ENCODE results near the gene KIF3C. TPM values are rescaled to one million over a fixed set of nuclear protein-coding genes. Genes with fewer than 3 reads are reported as not detected.

The KIF3C gene
- total and polyA plus RNA-seq, 2 of the 8 experiments (the other 6 are each of a cell fraction or from before 2014, with no cell fraction given) = 13.4 to 58.1 TPM

- TF ChIP-seq, protein P1, sequence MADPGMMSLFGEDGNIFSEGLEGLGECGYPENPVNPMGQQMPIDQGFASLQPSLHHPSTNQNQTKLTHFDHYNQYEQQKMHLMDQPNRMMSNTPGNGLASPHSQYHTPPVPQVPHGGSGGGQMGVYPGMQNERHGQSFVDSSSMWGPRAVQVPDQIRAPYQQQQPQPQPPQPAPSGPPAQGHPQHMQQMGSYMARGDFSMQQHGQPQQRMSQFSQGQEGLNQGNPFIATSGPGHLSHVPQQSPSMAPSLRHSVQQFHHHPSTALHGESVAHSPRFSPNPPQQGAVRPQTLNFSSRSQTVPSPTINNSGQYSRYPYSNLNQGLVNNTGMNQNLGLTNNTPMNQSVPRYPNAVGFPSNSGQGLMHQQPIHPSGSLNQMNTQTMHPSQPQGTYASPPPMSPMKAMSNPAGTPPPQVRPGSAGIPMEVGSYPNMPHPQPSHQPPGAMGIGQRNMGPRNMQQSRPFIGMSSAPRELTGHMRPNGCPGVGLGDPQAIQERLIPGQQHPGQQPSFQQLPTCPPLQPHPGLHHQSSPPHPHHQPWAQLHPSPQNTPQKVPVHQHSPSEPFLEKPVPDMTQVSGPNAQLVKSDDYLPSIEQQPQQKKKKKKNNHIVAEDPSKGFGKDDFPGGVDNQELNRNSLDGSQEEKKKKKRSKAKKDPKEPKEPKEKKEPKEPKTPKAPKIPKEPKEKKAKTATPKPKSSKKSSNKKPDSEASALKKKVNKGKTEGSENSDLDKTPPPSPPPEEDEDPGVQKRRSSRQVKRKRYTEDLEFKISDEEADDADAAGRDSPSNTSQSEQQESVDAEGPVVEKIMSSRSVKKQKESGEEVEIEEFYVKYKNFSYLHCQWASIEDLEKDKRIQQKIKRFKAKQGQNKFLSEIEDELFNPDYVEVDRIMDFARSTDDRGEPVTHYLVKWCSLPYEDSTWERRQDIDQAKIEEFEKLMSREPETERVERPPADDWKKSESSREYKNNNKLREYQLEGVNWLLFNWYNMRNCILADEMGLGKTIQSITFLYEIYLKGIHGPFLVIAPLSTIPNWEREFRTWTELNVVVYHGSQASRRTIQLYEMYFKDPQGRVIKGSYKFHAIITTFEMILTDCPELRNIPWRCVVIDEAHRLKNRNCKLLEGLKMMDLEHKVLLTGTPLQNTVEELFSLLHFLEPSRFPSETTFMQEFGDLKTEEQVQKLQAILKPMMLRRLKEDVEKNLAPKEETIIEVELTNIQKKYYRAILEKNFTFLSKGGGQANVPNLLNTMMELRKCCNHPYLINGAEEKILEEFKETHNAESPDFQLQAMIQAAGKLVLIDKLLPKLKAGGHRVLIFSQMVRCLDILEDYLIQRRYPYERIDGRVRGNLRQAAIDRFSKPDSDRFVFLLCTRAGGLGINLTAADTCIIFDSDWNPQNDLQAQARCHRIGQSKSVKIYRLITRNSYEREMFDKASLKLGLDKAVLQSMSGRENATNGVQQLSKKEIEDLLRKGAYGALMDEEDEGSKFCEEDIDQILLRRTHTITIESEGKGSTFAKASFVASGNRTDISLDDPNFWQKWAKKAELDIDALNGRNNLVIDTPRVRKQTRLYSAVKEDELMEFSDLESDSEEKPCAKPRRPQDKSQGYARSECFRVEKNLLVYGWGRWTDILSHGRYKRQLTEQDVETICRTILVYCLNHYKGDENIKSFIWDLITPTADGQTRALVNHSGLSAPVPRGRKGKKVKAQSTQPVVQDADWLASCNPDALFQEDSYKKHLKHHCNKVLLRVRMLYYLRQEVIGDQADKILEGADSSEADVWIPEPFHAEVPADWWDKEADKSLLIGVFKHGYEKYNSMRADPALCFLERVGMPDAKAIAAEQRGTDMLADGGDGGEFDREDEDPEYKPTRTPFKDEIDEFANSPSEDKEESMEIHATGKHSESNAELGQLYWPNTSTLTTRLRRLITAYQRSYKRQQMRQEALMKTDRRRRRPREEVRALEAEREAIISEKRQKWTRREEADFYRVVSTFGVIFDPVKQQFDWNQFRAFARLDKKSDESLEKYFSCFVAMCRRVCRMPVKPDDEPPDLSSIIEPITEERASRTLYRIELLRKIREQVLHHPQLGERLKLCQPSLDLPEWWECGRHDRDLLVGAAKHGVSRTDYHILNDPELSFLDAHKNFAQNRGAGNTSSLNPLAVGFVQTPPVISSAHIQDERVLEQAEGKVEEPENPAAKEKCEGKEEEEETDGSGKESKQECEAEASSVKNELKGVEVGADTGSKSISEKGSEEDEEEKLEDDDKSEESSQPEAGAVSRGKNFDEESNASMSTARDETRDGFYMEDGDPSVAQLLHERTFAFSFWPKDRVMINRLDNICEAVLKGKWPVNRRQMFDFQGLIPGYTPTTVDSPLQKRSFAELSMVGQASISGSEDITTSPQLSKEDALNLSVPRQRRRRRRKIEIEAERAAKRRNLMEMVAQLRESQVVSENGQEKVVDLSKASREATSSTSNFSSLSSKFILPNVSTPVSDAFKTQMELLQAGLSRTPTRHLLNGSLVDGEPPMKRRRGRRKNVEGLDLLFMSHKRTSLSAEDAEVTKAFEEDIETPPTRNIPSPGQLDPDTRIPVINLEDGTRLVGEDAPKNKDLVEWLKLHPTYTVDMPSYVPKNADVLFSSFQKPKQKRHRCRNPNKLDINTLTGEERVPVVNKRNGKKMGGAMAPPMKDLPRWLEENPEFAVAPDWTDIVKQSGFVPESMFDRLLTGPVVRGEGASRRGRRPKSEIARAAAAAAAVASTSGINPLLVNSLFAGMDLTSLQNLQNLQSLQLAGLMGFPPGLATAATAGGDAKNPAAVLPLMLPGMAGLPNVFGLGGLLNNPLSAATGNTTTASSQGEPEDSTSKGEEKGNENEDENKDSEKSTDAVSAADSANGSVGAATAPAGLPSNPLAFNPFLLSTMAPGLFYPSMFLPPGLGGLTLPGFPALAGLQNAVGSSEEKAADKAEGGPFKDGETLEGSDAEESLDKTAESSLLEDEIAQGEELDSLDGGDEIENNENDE (IDR thresholded peaks at IDR 0.05; ENCODE audit: insufficient replicate concordance, low read length) = no peak
- no peak for TF ChIP-seq SIRT6 (IDR thresholded peaks at IDR 0.05; ENCODE audit: low read length)
- no peak for TF ChIP-seq TAF7 (optimal IDR thresholded peaks at IDR 0.05; ENCODE audit: borderline replicate concordance, low read depth, low read length)
- no peak for TF ChIP-seq TAF1 (IDR thresholded peaks at IDR 0.05; ENCODE audit: low read depth, low read length)
- no peak for TF ChIP-seq BCL11A (IDR thresholded peaks at IDR 0.05; ENCODE audit: low read depth in 2 of 2, low read length in 2 of 2)
- TF ChIP-seq CEBPB (IDR thresholded peaks at IDR 0.05; ENCODE audit: low read depth, low read length) = no peak
- TF ChIP-seq GABPA (IDR thresholded peaks at IDR 0.05; ENCODE audit: borderline replicate concordance, insufficient read depth, low read length) = no peak
- TF ChIP-seq MAFK (IDR thresholded peaks at IDR 0.05; ENCODE audit: low read depth, low read length) = no peak
- TF ChIP-seq CBX8 (IDR thresholded peaks at IDR 0.05; ENCODE audit: borderline replicate concordance, low read depth, low read length) = no peak
- no peak for TF ChIP-seq SP4 (IDR thresholded peaks at IDR 0.05; ENCODE audit: low read length)
- no peak for TF ChIP-seq NRF1 (IDR thresholded peaks at IDR 0.05; ENCODE audit: low read depth, low read length)
- TF ChIP-seq KDM4A (IDR thresholded peaks at IDR 0.05; ENCODE audit: low read depth, low read length, severe bottlenecking) = no peak
- TF ChIP-seq GTF2F1 (IDR thresholded peaks at IDR 0.05; ENCODE audit: borderline replicate concordance, low read depth, low read length) = no peak
Observed at GRCh38 chr2:26020231-26020640, 37.9 kb upstream of the KIF3C start (continued).

Measured in H1 (cell line).